ENCODE results near the gene SLC6A18.

GRCh38 chr5:1186351-1187233, 38.6 kb upstream of the SLC6A18 start:
- TF ChIP-seq FOXM1 (IDR thresholded peaks at IDR 0.05; ENCODE audit: borderline replicate concordance) (no peak), SP1 (IDR thresholded peaks at IDR 0.05) (no peak)
